HFFc6 (cell line): Measurements from ENCODE around the gene HIGD1C. TPM values are rescaled to one million over a fixed set of nuclear protein-coding genes. Genes with fewer than 3 reads are reported as not detected.
"Not testable (repeated sequence)": the region's sequence is repeated elsewhere in the genome, so short reads cannot be mapped to it uniquely, and the experiment has no call there.

Experiments
- DNase-seq: peaks from one replicate; pipeline ENCODE4 v3.0.0-alpha.2; 2018
- H3K27ac Mint-ChIP-seq: 2 replicates; pipeline ENCODE4 v1.8.0; 2020; ENCODE audit warnings: mild to moderate bottlenecking, mixed read lengths
- H3K27me3 Mint-ChIP-seq: 2 replicates; pipeline ENCODE4 v1.8.0; 2021; ENCODE audit warnings: mild to moderate bottlenecking, moderate library complexity, mixed read lengths; ENCODE audit not compliant: insufficient read depth
- H3K36me3 Mint-ChIP-seq: 2 replicates; pipeline ENCODE4 v1.8.0; 2021; ENCODE audit warnings: low read depth, mixed read lengths
- H3K4me1 Mint-ChIP-seq: 2 replicates; pipeline ENCODE4 v1.8.0; 2020; ENCODE audit warnings: low read depth, mixed read lengths
- H3K4me3 Mint-ChIP-seq: 2 replicates; pipeline ENCODE4 v1.8.0; 2020; ENCODE audit warnings: mild to moderate bottlenecking, moderate library complexity, mixed read lengths
- H3K9me3 Mint-ChIP-seq: 2 replicates; pipeline ENCODE4 v1.8.0; 2020; ENCODE audit warnings: mild to moderate bottlenecking, mixed read lengths
- CTCF ChIP-seq: fragments of 200-600 bp; sonication (generic); IDR thresholded peaks from 2 replicates; pipeline ENCODE4 v1.5.0; 2021; ENCODE audit warnings: antibody characterized with exemption, mild to moderate bottlenecking
- long read RNA-seq: library from polyadenylated mRNA; unstranded; transcript quantifications from one replicate; pipeline ENCODE4 v2.0.0, GENCODE V29; 2019
- total RNA-seq, 6 experiments: library from RNA; stranded (reverse); fragmentation: NEBNext Ultra II Directional; extraction: Animal tissue kit (Norgen Biotek cat#: 25700); gene quantifications; 2 replicates in 1 of 6; 3 replicates in 5 of 6; pipeline ENCODE4 v1.2.3, GENCODE V29; 2021

HIGD1C gene
- total RNA-seq, result not detected
- long read RNA-seq, result 0 reads

- no peak for DNase-seq
- Mint-ChIP-seq H3K36me3 (no peaks in the 10 kb centered on the region), H3K27me3 (peaks cover 3% of the 10 kb centered on the region), H3K27ac (no peak within 1 kb of the TSS), H3K9me3 (no peaks in the 10 kb centered on the region), H3K4me1 (peaks cover 10% of the 10 kb centered on the region; the same call in 1 of the 2 replicates), H3K4me3 (no peak within 1 kb of the TSS)
- TF ChIP-seq CTCF, result no peak
These were observed at the start of gene HIGD1C for GRCh38 chr12:50952510-50952909. HIGD1C (plus strand) TSS chr12:50952544; CDS start chr12:50953999, 1,455 bp downstream.

- peaks cover 17% of the 10 kb centered on the region for H3K36me3 Mint-ChIP-seq
- not testable (repeated sequence) for H3K4me3 Mint-ChIP-seq, DNase-seq, H3K4me1 Mint-ChIP-seq, H3K27ac Mint-ChIP-seq
- peaks cover 27% of the 10 kb centered on the region for H3K9me3 Mint-ChIP-seq
- peaks cover 19% of the 10 kb centered on the region for H3K27me3 Mint-ChIP-seq
These were observed 43.9 kb upstream of the HIGD1C start for GRCh38 chr12:50908479-50908878.

- not testable (repeated sequence) for H3K27ac Mint-ChIP-seq, H3K4me1 Mint-ChIP-seq, DNase-seq, H3K4me3 Mint-ChIP-seq
- H3K27me3 Mint-ChIP-seq, result peaks cover 13% of the 10 kb centered on the region
- peaks cover 39% of the 10 kb centered on the region for H3K36me3 Mint-ChIP-seq
- peaks cover 61% of the 10 kb centered on the region for H3K9me3 Mint-ChIP-seq
These were observed 40.0 kb upstream of the HIGD1C start for GRCh38 chr12:50912361-50912760.

GRCh38 chr12:50913224-50913623 lies 39.1 kb upstream of the HIGD1C start:
- Mint-ChIP-seq H3K27ac (no peak overlapping the region), H3K4me3 (no peak overlapping the region), H3K9me3 (peaks cover 70% of the 10 kb centered on the region)

GRCh38 chr12:50914872-50915484 lies 37.4 kb upstream of the HIGD1C start:
- Mint-ChIP-seq H3K4me1 (peaks cover 9% of the 10 kb centered on the region; the same call in 1 of the 2 replicates), H3K9me3 (peaks cover 72% of the 10 kb centered on the region), H3K4me3 (no peak overlapping the region; the same call in 1 of the 2 replicates), H3K36me3 (peaks cover 52% of the 10 kb centered on the region), H3K27me3 (peaks cover 4% of the 10 kb centered on the region), H3K27ac (no peak overlapping the region)
- DNase-seq, result no peak
- TF ChIP-seq CTCF, result no peak

More at GRCh38 chr12:50913224-50913623, 39.1 kb upstream of the HIGD1C start:
- TF ChIP-seq CTCF, result no peak
- peaks cover 2% of the 10 kb centered on the region; the same call in 1 of the 2 replicates for H3K4me1 Mint-ChIP-seq
- peaks cover 48% of the 10 kb centered on the region for H3K36me3 Mint-ChIP-seq
- H3K27me3 Mint-ChIP-seq, result peaks cover 8% of the 10 kb centered on the region
- DNase-seq, result no peak

- H3K4me1 Mint-ChIP-seq, result peaks cover 9% of the 10 kb centered on the region; the same call in 1 of the 2 replicates
- H3K9me3 Mint-ChIP-seq, result peaks cover 67% of the 10 kb centered on the region
- DNase-seq, result no peak
- no peak overlapping the region for H3K4me3 Mint-ChIP-seq
- no peak overlapping the region for H3K27ac Mint-ChIP-seq
- H3K27me3 Mint-ChIP-seq, result peaks cover 4% of the 10 kb centered on the region; the same call in 1 of the 2 replicates
- no peak for TF ChIP-seq CTCF
- peaks cover 52% of the 10 kb centered on the region for H3K36me3 Mint-ChIP-seq
These were observed 36.1 kb upstream of the HIGD1C start for GRCh38 chr12:50916292-50916691.
